BE2C (cell line): ENCODE results near the gene PCNX3.

ENCODE experiments used
- DNase-seq: peaks from one replicate; pipeline ENCODE4 v3.0.0-alpha.2; 2020
- H3K27me3 ChIP-seq: fragments of 250-450 bp; sonication (Bioruptor Pico); 2 replicates; pipeline ENCODE4 v1.5.1; 2020; ENCODE audit warnings: mild to moderate bottlenecking
- H3K36me3 ChIP-seq: fragments of 250-450 bp; sonication (Bioruptor Pico); 2 replicates; pipeline ENCODE4 v1.5.1; 2020; ENCODE audit warnings: mild to moderate bottlenecking
- H3K4me1 ChIP-seq: fragments of 250-450 bp; sonication (Bioruptor Pico); 2 replicates; pipeline ENCODE4 v1.5.1; 2020
- H3K4me3 ChIP-seq: 2 replicates; pipeline ENCODE4 v1.5.1; 2011; ENCODE audit warnings: low read depth, low read length
- H3K9me3 ChIP-seq: fragments of 250-450 bp; sonication (Bioruptor Pico); 2 replicates; pipeline ENCODE4 v1.5.1; 2020
- CTCF ChIP-seq: IDR thresholded peaks from 2 replicates; pipeline ENCODE4 v1.5.1; 2012; ENCODE audit warnings: mild to moderate bottlenecking, low read depth, low read length

Gene PCNX3

GRCh38 chr11:65661599-65662246, 46.1 kb downstream of the PCNX3 start:
- Histone ChIP-seq H3K4me3 (peak overlapping the region; percentile 74), H3K27me3 (no peaks in the 10 kb centered on the region), H3K36me3 (peaks cover 3% of the 10 kb centered on the region), H3K9me3 (no peaks in the 10 kb centered on the region), H3K4me1 (no peaks in the 10 kb centered on the region)
- no peak for TF ChIP-seq CTCF
- no peak for DNase-seq

GRCh38 chr11:65662247-65662798, 46.7 kb downstream of the PCNX3 start:
- no peak for DNase-seq
- no peaks in the 10 kb centered on the region for H3K9me3 ChIP-seq
- H3K4me1 ChIP-seq, result no peaks in the 10 kb centered on the region
- no peaks in the 10 kb centered on the region for H3K27me3 ChIP-seq
- peak overlapping the region; percentile 74 for H3K4me3 ChIP-seq
- no peak for TF ChIP-seq CTCF
- H3K36me3 ChIP-seq, result peaks cover 3% of the 10 kb centered on the region

- peaks cover 3% of the 10 kb centered on the region; the same call in 1 of the 2 replicates for H3K36me3 ChIP-seq
Measured at GRCh38 chr11:65662799-65663638, 47.4 kb downstream of the PCNX3 start, which contains the start of gene RELA. Gene RELA, minus strand, starts transcription at chr11:65662916. Its CDS starts 84 bp downstream, at chr11:65662832.

GRCh38 chr11:65663639-65664200, 48.1 kb downstream of the PCNX3 start:
- H3K4me3 ChIP-seq, result peak overlapping the region; percentile 68
- H3K27me3 ChIP-seq, result no peaks in the 10 kb centered on the region
- H3K9me3 ChIP-seq, result no peaks in the 10 kb centered on the region
- peaks cover 3% of the 10 kb centered on the region; the same call in 1 of the 2 replicates for H3K36me3 ChIP-seq
- no peak for DNase-seq
- no peak for TF ChIP-seq CTCF
- H3K4me1 ChIP-seq, result no peaks in the 10 kb centered on the region

More at GRCh38 chr11:65662799-65663638, 47.4 kb downstream of the PCNX3 start, which contains the start of gene RELA:
- no peaks in the 10 kb centered on the region for H3K27me3 ChIP-seq
- no peak for TF ChIP-seq CTCF
- H3K4me3 ChIP-seq, result peak within 1 kb of the TSS; percentile 74
- no peaks in the 10 kb centered on the region for H3K9me3 ChIP-seq
- DNase-seq, result peak; percentile 86
- H3K4me1 ChIP-seq, result no peaks in the 10 kb centered on the region

- Histone ChIP-seq H3K9me3 (no peaks in the 10 kb centered on the region), H3K36me3 (no peaks in the 10 kb centered on the region), H3K4me1 (no peaks in the 10 kb centered on the region), H3K4me3 (no peak overlapping the region), H3K27me3 (peaks cover 4% of the 10 kb centered on the region; the same call in 1 of the 2 replicates)
- DNase-seq, result no peak
- TF ChIP-seq CTCF, result no peak
Measured at GRCh38 chr11:65672180-65672860, 56.7 kb downstream of the PCNX3 start.
